Measurements from ENCODE around the gene PSME3IP1. TPM values are rescaled to one million over a fixed set of nuclear protein-coding genes. Genes with fewer than 3 reads are reported as not detected.

The PSME3IP1 gene
- total RNA-seq, 1 experiment from 2014 or later = 98.4 TPM

GRCh38 chr16:57127836-57128235 lies 58.0 kb downstream of the PSME3IP1 start:
- no peaks in the 10 kb centered on the region for H3K9me2 ChIP-seq (replicated peaks; ENCODE audit: insufficient read depth, low read length)
- DNase-seq = no peak
- H3K79me2 ChIP-seq (ENCODE audit: low read length) = no peaks in the 10 kb centered on the region
- H4K20me1 ChIP-seq (ENCODE audit: insufficient read depth, low read depth, low read length) = no peaks in the 10 kb centered on the region
- H3K27me3 ChIP-seq (ENCODE audit: low read length) = no peaks in the 10 kb centered on the region
- no peak overlapping the region for H3K27ac ChIP-seq (ENCODE audit: low read length)
- H3K9me3 ChIP-seq (ENCODE audit: low read length) = no peaks in the 10 kb centered on the region
- H3K4me2 ChIP-seq (ENCODE audit: low read depth, low read length, poor library complexity, severe bottlenecking) = no peak overlapping the region
- H3K36me3 ChIP-seq (ENCODE audit: insufficient read depth, low read length) = no peaks in the 10 kb centered on the region
- no peak overlapping the region for H2AFZ ChIP-seq (ENCODE audit: low read length)
- no peaks in the 10 kb centered on the region for H3K4me1 ChIP-seq (ENCODE audit: low read length)
- H3K9ac ChIP-seq (ENCODE audit: low read length) = no peak overlapping the region
- H3K4me3 ChIP-seq (ENCODE audit: low read length) = no peak overlapping the region

GRCh38 chr16:57127037-57127763 lies 58.6 kb downstream of the PSME3IP1 start:
- Histone ChIP-seq H3K4me2 (ENCODE audit: low read depth, low read length, poor library complexity, severe bottlenecking) (no peak overlapping the region), H2AFZ (ENCODE audit: low read length) (no peak overlapping the region), H4K20me1 (ENCODE audit: insufficient read depth, low read depth, low read length) (no peaks in the 10 kb centered on the region), H3K27ac (ENCODE audit: low read length) (no peak overlapping the region), H3K4me1 (ENCODE audit: low read length) (no peaks in the 10 kb centered on the region), H3K36me3 (ENCODE audit: insufficient read depth, low read length) (no peaks in the 10 kb centered on the region), H3K79me2 (ENCODE audit: low read length) (no peaks in the 10 kb centered on the region), H3K4me3 (ENCODE audit: low read length) (no peak overlapping the region), H3K9ac (ENCODE audit: low read length) (no peak overlapping the region), H3K27me3 (ENCODE audit: low read length) (no peaks in the 10 kb centered on the region), H3K9me3 (ENCODE audit: low read length) (no peaks in the 10 kb centered on the region), H3K9me2 (replicated peaks; ENCODE audit: insufficient read depth, low read length) (no peaks in the 10 kb centered on the region)
- no peak for DNase-seq

DNA sequence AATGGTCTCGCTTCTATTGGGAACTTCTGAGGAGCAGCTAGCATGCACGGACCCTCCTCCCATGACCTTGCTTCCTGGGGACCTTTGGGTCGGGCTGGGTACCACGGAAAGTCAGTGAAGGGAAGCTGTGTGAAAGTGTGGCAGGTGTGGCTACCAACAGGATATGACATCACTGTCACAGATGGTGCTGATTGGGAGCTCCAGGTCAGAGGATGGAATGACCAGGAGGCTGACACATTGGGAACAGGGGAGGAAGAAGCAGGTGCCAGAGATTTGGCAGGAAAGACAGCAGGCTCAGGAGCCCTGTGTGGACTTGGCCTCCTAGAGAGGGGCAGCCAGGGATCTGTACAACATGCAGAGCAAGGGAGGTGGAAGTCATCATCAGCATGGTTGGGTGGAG lies 59.4 kb downstream of the PSME3IP1 start:
- Histone ChIP-seq H3K79me2 (ENCODE audit: low read length) (no peaks in the 10 kb centered on the region), H3K27me3 (ENCODE audit: low read length) (no peaks in the 10 kb centered on the region), H3K27ac (ENCODE audit: low read length) (no peak overlapping the region), H3K9me2 (replicated peaks; ENCODE audit: insufficient read depth, low read length) (no peaks in the 10 kb centered on the region), H4K20me1 (ENCODE audit: insufficient read depth, low read depth, low read length) (no peaks in the 10 kb centered on the region), H3K9ac (ENCODE audit: low read length) (no peak overlapping the region), H3K4me1 (ENCODE audit: low read length) (no peaks in the 10 kb centered on the region), H3K36me3 (ENCODE audit: insufficient read depth, low read length) (no peaks in the 10 kb centered on the region), H3K4me2 (ENCODE audit: low read depth, low read length, poor library complexity, severe bottlenecking) (no peak overlapping the region), H3K9me3 (ENCODE audit: low read length) (no peaks in the 10 kb centered on the region), H2AFZ (ENCODE audit: low read length) (no peak overlapping the region), H3K4me3 (ENCODE audit: low read length) (no peak overlapping the region)
- DNase-seq = no peak

GRCh38 chr16:57125969-57126368 lies 59.9 kb downstream of the PSME3IP1 start:
- Histone ChIP-seq H3K27me3 (ENCODE audit: low read length) (no peaks in the 10 kb centered on the region), H3K9ac (ENCODE audit: low read length) (no peak overlapping the region), H3K79me2 (ENCODE audit: low read length) (no peaks in the 10 kb centered on the region), H3K4me3 (ENCODE audit: low read length) (no peak overlapping the region), H4K20me1 (ENCODE audit: insufficient read depth, low read depth, low read length) (no peaks in the 10 kb centered on the region), H3K4me1 (ENCODE audit: low read length) (no peaks in the 10 kb centered on the region), H3K36me3 (ENCODE audit: insufficient read depth, low read length) (no peaks in the 10 kb centered on the region), H3K4me2 (ENCODE audit: low read depth, low read length, poor library complexity, severe bottlenecking) (no peak overlapping the region), H3K9me2 (replicated peaks; ENCODE audit: insufficient read depth, low read length) (no peaks in the 10 kb centered on the region), H3K9me3 (ENCODE audit: low read length) (no peaks in the 10 kb centered on the region), H2AFZ (ENCODE audit: low read length) (no peak overlapping the region), H3K27ac (ENCODE audit: low read length) (no peak overlapping the region)
- no peak for DNase-seq

- Histone ChIP-seq H3K9ac (ENCODE audit: low read length) (no peak overlapping the region), H3K79me2 (ENCODE audit: low read length) (no peaks in the 10 kb centered on the region), H3K36me3 (ENCODE audit: insufficient read depth, low read length) (no peaks in the 10 kb centered on the region), H3K9me3 (ENCODE audit: low read length) (no peaks in the 10 kb centered on the region), H3K27me3 (ENCODE audit: low read length) (no peaks in the 10 kb centered on the region), H3K4me1 (ENCODE audit: low read length) (no peaks in the 10 kb centered on the region), H2AFZ (ENCODE audit: low read length) (no peak overlapping the region), H3K4me3 (ENCODE audit: low read length) (no peak overlapping the region), H3K4me2 (ENCODE audit: low read depth, low read length, poor library complexity, severe bottlenecking) (no peak overlapping the region), H3K27ac (ENCODE audit: low read length) (no peak overlapping the region), H4K20me1 (ENCODE audit: insufficient read depth, low read depth, low read length) (no peaks in the 10 kb centered on the region), H3K9me2 (replicated peaks; ENCODE audit: insufficient read depth, low read length) (no peaks in the 10 kb centered on the region)
- no peak for DNase-seq
Measured at GRCh38 chr16:57125376-57125775, 60.5 kb downstream of the PSME3IP1 start.

GRCh38 chr16:57123974-57124674 lies 61.7 kb downstream of the PSME3IP1 start:
- Histone ChIP-seq H3K27me3 (ENCODE audit: low read length) (no peaks in the 10 kb centered on the region), H3K9me3 (ENCODE audit: low read length) (no peaks in the 10 kb centered on the region), H2AFZ (ENCODE audit: low read length) (no peak overlapping the region), H3K9ac (ENCODE audit: low read length) (no peak overlapping the region), H3K27ac (ENCODE audit: low read length) (no peak overlapping the region), H3K4me2 (ENCODE audit: low read depth, low read length, poor library complexity, severe bottlenecking) (no peak overlapping the region), H3K9me2 (replicated peaks; ENCODE audit: insufficient read depth, low read length) (no peaks in the 10 kb centered on the region), H3K4me3 (ENCODE audit: low read length) (no peak overlapping the region), H3K4me1 (ENCODE audit: low read length) (no peaks in the 10 kb centered on the region), H4K20me1 (ENCODE audit: insufficient read depth, low read depth, low read length) (no peaks in the 10 kb centered on the region), H3K36me3 (ENCODE audit: insufficient read depth, low read length) (no peaks in the 10 kb centered on the region), H3K79me2 (ENCODE audit: low read length) (no peaks in the 10 kb centered on the region)
- DNase-seq = no peak

DNA sequence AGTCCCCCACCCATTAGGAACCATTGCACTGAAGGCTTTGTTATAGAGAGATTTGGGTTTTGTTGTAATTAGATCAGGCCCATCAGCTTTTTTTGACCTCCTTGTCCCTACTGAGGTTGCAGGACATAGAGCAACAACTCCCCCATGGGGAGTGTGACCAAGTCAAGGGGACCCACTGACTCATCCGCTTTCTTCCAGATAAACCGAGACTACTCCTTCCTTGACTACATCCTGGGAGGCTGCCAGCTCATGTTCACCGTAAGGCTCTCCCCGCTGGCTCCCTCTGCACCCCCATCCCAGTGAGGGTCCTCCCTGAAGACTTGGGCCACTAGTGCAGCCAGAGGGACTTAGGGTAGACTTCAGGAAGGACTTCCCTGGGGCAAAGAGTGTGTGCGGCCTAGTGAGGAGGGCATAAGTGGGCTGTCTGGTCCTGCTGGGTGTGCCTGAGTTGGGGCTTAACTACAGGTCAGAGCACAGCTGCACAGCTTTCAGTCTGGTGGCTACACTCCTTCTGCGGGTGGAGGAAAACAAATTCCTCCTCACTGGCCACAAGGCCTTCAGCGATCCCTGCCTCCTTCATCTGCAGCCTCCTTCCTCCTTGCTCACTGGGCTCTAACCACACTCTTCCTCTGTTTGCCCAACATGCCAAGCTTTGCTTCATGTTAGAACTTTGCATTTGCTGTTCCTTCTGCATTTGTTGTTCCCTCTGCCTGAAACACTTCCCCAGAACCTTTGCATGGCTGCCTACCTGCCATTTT lies 62.4 kb downstream of the PSME3IP1 start:
- no peaks in the 10 kb centered on the region for H4K20me1 ChIP-seq (ENCODE audit: insufficient read depth, low read depth, low read length)
- no peaks in the 10 kb centered on the region for H3K27me3 ChIP-seq (ENCODE audit: low read length)
- no peak overlapping the region for H2AFZ ChIP-seq (ENCODE audit: low read length)
- no peak overlapping the region for H3K27ac ChIP-seq (ENCODE audit: low read length)
- H3K9me2 ChIP-seq (replicated peaks; ENCODE audit: insufficient read depth, low read length) = no peaks in the 10 kb centered on the region
- no peak overlapping the region for H3K4me3 ChIP-seq (ENCODE audit: low read length)
- no peaks in the 10 kb centered on the region for H3K36me3 ChIP-seq (ENCODE audit: insufficient read depth, low read length)
- no peaks in the 10 kb centered on the region for H3K9me3 ChIP-seq (ENCODE audit: low read length)
- DNase-seq = no peak
- no peak overlapping the region for H3K9ac ChIP-seq (ENCODE audit: low read length)
- no peak overlapping the region for H3K4me2 ChIP-seq (ENCODE audit: low read depth, low read length, poor library complexity, severe bottlenecking)
- H3K79me2 ChIP-seq (ENCODE audit: low read length) = no peaks in the 10 kb centered on the region
- H3K4me1 ChIP-seq (ENCODE audit: low read length) = no peaks in the 10 kb centered on the region

DNA sequence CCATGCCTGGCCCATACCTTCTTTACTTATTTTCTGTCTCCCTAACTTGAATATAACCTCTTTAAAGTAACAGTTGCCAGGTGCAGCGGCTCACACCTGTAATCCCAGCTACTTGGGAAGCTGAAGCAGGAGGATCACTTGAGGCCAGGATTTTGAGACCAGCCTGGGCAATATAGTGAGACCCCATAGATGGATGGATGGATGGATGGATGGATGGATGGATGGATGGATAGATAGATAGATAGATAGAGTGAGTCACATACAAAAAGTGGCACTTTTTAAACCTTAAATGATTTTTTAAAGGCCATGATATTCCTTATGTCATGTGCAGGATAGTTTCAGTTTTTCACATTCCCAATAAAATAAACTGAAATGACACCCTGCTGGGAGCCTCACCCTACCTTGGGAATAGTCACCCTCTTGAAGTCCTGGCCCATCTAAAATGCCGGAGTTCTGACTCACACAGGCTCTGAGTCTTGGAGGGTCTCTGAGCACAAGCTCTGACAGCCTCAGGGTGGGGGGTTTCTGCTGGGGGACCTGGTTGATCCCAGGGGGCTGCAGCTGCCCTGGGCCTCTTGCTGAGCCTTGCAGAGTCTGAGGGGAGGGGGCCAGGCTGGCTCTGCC lies 67.3 kb downstream of the PSME3IP1 start:
- H3K9me3 ChIP-seq (ENCODE audit: low read length) = no peaks in the 10 kb centered on the region
- H3K27ac ChIP-seq (ENCODE audit: low read length) = no peak overlapping the region
- no peaks in the 10 kb centered on the region for H3K36me3 ChIP-seq (ENCODE audit: insufficient read depth, low read length)
- H3K4me1 ChIP-seq (ENCODE audit: low read length) = peaks cover 7% of the 10 kb centered on the region
- no peak for DNase-seq
- H3K79me2 ChIP-seq (ENCODE audit: low read length) = no peaks in the 10 kb centered on the region
- H2AFZ ChIP-seq (ENCODE audit: low read length) = no peak overlapping the region
- H3K9me2 ChIP-seq (replicated peaks; ENCODE audit: insufficient read depth, low read length) = no peaks in the 10 kb centered on the region
- 0 out of 2 replicates have a peak, but pooled peaks cover 4% of the 10 kb centered on the region for H4K20me1 ChIP-seq (ENCODE audit: insufficient read depth, low read depth, low read length)
- H3K27me3 ChIP-seq (ENCODE audit: low read length) = no peaks in the 10 kb centered on the region
- no peak overlapping the region for H3K4me2 ChIP-seq (ENCODE audit: low read depth, low read length, poor library complexity, severe bottlenecking)
- no peak overlapping the region for H3K9ac ChIP-seq (ENCODE audit: low read length)
- no peak overlapping the region for H3K4me3 ChIP-seq (ENCODE audit: low read length)

All from Karpas-422 (cell line).